Hepatocyte (in vitro differentiated cells): ENCODE data around the gene REL.

Source experiments
- EZH2 ChIP-seq: fragments of 200-600 bp; sonication (generic); IDR thresholded peaks from 2 replicates; pipeline ENCODE4 v1.6.1; 2016; ENCODE audit warnings: antibody characterized with exemption, mild to moderate bottlenecking, borderline replicate concordance
- EZH2phosphoT487 ChIP-seq: fragments of 200-600 bp; sonication (generic); IDR thresholded peaks from one replicate; pipeline ENCODE4 v1.6.1; 2018; ENCODE audit warnings: antibody characterized with exemption, mild to moderate bottlenecking, low read depth, moderate library complexity; ENCODE audit not compliant: unreplicated experiment, severe bottlenecking
- TF ChIP-seq, protein P1 (sequence below): fragments of 200-600 bp; sonication (generic); IDR thresholded peaks from 2 replicates; pipeline ENCODE4 v1.5.1; 2016; ENCODE audit warnings: antibody characterized with exemption, mild to moderate bottlenecking; ENCODE audit not compliant: poor library complexity

DNA sequence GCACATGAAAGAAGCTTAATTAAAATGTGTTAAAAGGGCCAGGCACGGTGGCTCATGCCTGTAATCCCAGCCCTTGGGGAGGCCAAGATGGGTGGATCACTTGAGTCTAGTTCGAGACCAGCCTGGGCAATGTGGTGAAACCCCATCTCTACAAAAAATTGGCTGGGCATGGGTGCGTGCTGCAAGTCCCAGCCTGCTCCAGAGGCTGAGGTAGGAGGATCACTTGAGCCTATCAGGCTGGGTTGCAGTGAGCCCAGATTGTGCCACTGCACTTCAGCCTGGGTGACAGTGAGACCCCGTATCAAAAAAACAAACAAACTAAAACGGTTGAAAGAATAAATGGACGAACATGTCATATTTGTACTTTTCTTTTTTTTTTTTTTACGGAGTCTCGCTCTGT, 26.0 kb downstream of the REL start:
- TF ChIP-seq, protein P1, sequence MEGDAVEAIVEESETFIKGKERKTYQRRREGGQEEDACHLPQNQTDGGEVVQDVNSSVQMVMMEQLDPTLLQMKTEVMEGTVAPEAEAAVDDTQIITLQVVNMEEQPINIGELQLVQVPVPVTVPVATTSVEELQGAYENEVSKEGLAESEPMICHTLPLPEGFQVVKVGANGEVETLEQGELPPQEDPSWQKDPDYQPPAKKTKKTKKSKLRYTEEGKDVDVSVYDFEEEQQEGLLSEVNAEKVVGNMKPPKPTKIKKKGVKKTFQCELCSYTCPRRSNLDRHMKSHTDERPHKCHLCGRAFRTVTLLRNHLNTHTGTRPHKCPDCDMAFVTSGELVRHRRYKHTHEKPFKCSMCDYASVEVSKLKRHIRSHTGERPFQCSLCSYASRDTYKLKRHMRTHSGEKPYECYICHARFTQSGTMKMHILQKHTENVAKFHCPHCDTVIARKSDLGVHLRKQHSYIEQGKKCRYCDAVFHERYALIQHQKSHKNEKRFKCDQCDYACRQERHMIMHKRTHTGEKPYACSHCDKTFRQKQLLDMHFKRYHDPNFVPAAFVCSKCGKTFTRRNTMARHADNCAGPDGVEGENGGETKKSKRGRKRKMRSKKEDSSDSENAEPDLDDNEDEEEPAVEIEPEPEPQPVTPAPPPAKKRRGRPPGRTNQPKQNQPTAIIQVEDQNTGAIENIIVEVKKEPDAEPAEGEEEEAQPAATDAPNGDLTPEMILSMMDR: no peak
- no peak for TF ChIP-seq EZH2
- TF ChIP-seq EZH2phosphoT487: no peak
